22Rv1 (cell line): ENCODE data around the gene MFSD2A.

Experiments used
- CTCF ChIP-seq: fragments of 450-650 bp; IDR thresholded peaks from 2 replicates; pipeline ENCODE4 v1.5.1; 2017; ENCODE audit warnings: mild to moderate bottlenecking
- ZFX ChIP-seq: fragments of 450-650 bp; IDR thresholded peaks from 2 replicates; pipeline ENCODE4 v1.6.1; 2017; ENCODE audit warnings: antibody characterized with exemption, borderline replicate concordance

GRCh38 chr1:39952359-39953110 lies 2.4 kb upstream of the MFSD2A start:
- no peak for TF ChIP-seq CTCF
- TF ChIP-seq ZFX = no peak
